Measurements from ENCODE around the gene SEZ6L2. TPM values are rescaled to one million over a fixed set of nuclear protein-coding genes. Genes with fewer than 3 reads are reported as not detected.

Gene SEZ6L2
- total and polyA plus RNA-seq, 2 of the 13 experiments (the other 11 are each of a cell fraction or from before 2014, with no cell fraction given) = 14.9 to 16.9 TPM

DNA sequence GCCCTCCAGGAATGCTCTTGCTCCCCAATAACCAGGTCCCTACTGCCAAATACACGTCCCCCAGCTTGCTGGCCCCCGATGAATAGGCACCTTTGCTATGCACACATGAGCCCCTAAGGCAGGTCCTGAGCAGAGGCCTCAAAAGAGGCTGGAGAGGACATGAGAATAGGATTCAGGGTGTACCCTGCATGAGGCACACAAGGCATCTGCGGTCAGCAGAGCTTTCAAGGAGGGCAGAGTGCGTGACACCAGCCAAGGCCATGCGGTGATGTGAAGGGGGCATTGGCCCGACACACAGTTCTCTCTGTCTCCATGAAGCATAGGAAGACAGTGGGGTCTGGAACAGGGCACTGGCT, 6.9 kb downstream of the SEZ6L2 start (continued):
- TF ChIP-seq, protein P1, sequence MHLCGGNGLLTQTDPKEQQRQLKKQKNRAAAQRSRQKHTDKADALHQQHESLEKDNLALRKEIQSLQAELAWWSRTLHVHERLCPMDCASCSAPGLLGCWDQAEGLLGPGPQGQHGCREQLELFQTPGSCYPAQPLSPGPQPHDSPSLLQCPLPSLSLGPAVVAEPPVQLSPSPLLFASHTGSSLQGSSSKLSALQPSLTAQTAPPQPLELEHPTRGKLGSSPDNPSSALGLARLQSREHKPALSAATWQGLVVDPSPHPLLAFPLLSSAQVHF (CRISPR knock-in tag; IDR thresholded peaks at IDR 0.05) = no peak
- TF ChIP-seq ZNF687 (CRISPR knock-in tag; IDR thresholded peaks at IDR 0.05) = peak; percentile 69
- no peak for TF ChIP-seq SMAD1 (CRISPR knock-in tag; IDR thresholded peaks at IDR 0.05; ENCODE audit: borderline replicate concordance, low read depth)
- TF ChIP-seq ZSCAN20 (CRISPR knock-in tag; IDR thresholded peaks at IDR 0.05; ENCODE audit: borderline replicate concordance) = no peak
- TF ChIP-seq ZNF570 (CRISPR knock-in tag; IDR thresholded peaks at IDR 0.05; ENCODE audit: borderline replicate concordance) = 0 out of 2 replicates have a peak, but pooled peaks have one; percentile 25
- 0 out of 2 replicates have a peak, but pooled peaks have one; percentile 30 for TF ChIP-seq ZNF350 (CRISPR knock-in tag; IDR thresholded peaks at IDR 0.05; ENCODE audit: borderline replicate concordance, low read depth)
- no peak for TF ChIP-seq DRAP1 (CRISPR knock-in tag; IDR thresholded peaks at IDR 0.05)
- no peak for TF ChIP-seq ZNF121 (CRISPR knock-in tag; IDR thresholded peaks at IDR 0.05)
- no peak for TF ChIP-seq ZNF468 (CRISPR knock-in tag; IDR thresholded peaks at IDR 0.05)
- peak; percentile 32; the same call in 1 of the 2 replicates for TF ChIP-seq ZNF225 (CRISPR knock-in tag; IDR thresholded peaks at IDR 0.05)
- peak; percentile 29; the same call in 1 of the 2 replicates for TF ChIP-seq ZNF839 (CRISPR knock-in tag; IDR thresholded peaks at IDR 0.05; ENCODE audit: borderline replicate concordance)
- TF ChIP-seq CHCHD3 (CRISPR knock-in tag; IDR thresholded peaks at IDR 0.05) = peak; percentile 78; the same call in 1 of the 2 replicates
- TF ChIP-seq ZSCAN21 (CRISPR knock-in tag; IDR thresholded peaks at IDR 0.05; ENCODE audit: borderline replicate concordance) = no peak
- 0 out of 2 replicates have a peak, but pooled peaks have one; percentile 42 for TF ChIP-seq KLF13 (CRISPR knock-in tag; IDR thresholded peaks at IDR 0.05)
- TF ChIP-seq JARID2 (CRISPR knock-in tag; IDR thresholded peaks at IDR 0.05; ENCODE audit: insufficient replicate concordance) = no peak
- TF ChIP-seq, protein P2, sequence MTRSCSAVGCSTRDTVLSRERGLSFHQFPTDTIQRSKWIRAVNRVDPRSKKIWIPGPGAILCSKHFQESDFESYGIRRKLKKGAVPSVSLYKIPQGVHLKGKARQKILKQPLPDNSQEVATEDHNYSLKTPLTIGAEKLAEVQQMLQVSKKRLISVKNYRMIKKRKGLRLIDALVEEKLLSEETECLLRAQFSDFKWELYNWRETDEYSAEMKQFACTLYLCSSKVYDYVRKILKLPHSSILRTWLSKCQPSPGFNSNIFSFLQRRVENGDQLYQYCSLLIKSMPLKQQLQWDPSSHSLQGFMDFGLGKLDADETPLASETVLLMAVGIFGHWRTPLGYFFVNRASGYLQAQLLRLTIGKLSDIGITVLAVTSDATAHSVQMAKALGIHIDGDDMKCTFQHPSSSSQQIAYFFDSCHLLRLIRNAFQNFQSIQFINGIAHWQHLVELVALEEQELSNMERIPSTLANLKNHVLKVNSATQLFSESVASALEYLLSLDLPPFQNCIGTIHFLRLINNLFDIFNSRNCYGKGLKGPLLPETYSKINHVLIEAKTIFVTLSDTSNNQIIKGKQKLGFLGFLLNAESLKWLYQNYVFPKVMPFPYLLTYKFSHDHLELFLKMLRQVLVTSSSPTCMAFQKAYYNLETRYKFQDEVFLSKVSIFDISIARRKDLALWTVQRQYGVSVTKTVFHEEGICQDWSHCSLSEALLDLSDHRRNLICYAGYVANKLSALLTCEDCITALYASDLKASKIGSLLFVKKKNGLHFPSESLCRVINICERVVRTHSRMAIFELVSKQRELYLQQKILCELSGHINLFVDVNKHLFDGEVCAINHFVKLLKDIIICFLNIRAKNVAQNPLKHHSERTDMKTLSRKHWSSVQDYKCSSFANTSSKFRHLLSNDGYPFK (CRISPR knock-in tag; IDR thresholded peaks at IDR 0.05; ENCODE audit: borderline replicate concordance) = 0 out of 2 replicates have a peak, but pooled peaks have one; percentile 23
- no peak for TF ChIP-seq NR2F1 (CRISPR knock-in tag; IDR thresholded peaks at IDR 0.05)
- TF ChIP-seq ZBTB38 (CRISPR knock-in tag; IDR thresholded peaks at IDR 0.05) = 0 out of 2 replicates have a peak, but pooled peaks have one; percentile 26
- 0 out of 2 replicates have a peak, but pooled peaks have one; percentile 12 for TF ChIP-seq MAX (IDR thresholded peaks at IDR 0.05)

Data from HepG2 (cell line).